ENCODE measurements around the gene UGT1A5. TPM values are rescaled to one million over a fixed set of nuclear protein-coding genes. Genes with fewer than 3 reads are reported as not detected.
A peak's percentile ranks its signal among the peaks of the same experiment; 100 is the strongest.
"Not testable (repeated sequence)": the region's sequence is repeated elsewhere in the genome, so short reads cannot be mapped to it uniquely, and the experiment has no call there.

The UGT1A5 gene
- total and polyA plus RNA-seq, 2 of the 13 experiments (the other 11 are each of a cell fraction or from before 2014, with no cell fraction given), result not detected

- Histone ChIP-seq H3K27me3 (ENCODE audit: control insufficient read depth in 1 of 2, insufficient read depth in 2 of 2, low read length in 2 of 2) (peaks cover 4 to 91% of the 10 kb centered on the region in 2 experiments; a peak in 4 of 5 replicates), H3K9me3 (ENCODE audit: low read length) (peaks cover 30% of the 10 kb centered on the region), H3K4me1 (ENCODE audit: insufficient read depth, low read length) (peaks cover 13% of the 10 kb centered on the region)
- POLR2A ChIA-PET; H3K27ac ChIP-seq (ENCODE audit: extremely low read length, insufficient read depth, low read length); in situ Hi-C loops (cut with HindIII; ENCODE audit: extremely low pct_ligation_motif_present, low pct_unique_long_range_greater_than_20kb); H3K9ac ChIP-seq (ENCODE audit: insufficient read depth, low read depth, low read length); H2AFZ ChIP-seq (ENCODE audit: low read length); H3K4me2 ChIP-seq (ENCODE audit: low read depth, low read length); FAIRE-seq; H3K4me3 ChIP-seq (replicated peaks in 1 of 3; ENCODE audit: insufficient read depth in 1 of 3, low read depth in 2 of 3, low read length in 3 of 3); ATAC-seq; DNase-seq (ENCODE audit: low spot score); BruUV-seq (replicated peaks); H3K36me3 ChIP-seq (replicated peaks in 1 of 2; ENCODE audit: control insufficient read depth in 1 of 2, insufficient read depth in 2 of 2, low read length in 2 of 2); CTCF ChIA-PET (ENCODE audit: low intra/inter-chr PET ratio, low total read pairs); H3K79me2 ChIP-seq (ENCODE audit: insufficient read depth, low read length); intact Hi-C loops (cut with micrococcal nuclease; ENCODE audit: unreplicated experiment); H4K20me1 ChIP-seq (ENCODE audit: insufficient read depth, low read length): not testable (repeated sequence)
- 68% methylated on average over 2 of the region's 2 CpGs for WGBS (ENCODE audit: low lambda C conversion rate)
- TF ChIP-seq ZNF280D (CRISPR knock-in tag; IDR thresholded peaks at IDR 0.05) (0 out of 2 replicates have a peak, but pooled peaks have one; percentile 62), CBX5 (CRISPR knock-in tag; IDR thresholded peaks at IDR 0.05; ENCODE audit: borderline replicate concordance) (0 out of 2 replicates have a peak, but pooled peaks have one; percentile 32)
Measured at GRCh38 chr2:233750689-233751088, 38.0 kb downstream of the UGT1A5 start.

GRCh38 chr2:233751212-233752009 lies 38.7 kb downstream of the UGT1A5 start:
- Histone ChIP-seq H3K4me1 (ENCODE audit: insufficient read depth, low read length) (peaks cover 13% of the 10 kb centered on the region), H3K9me3 (ENCODE audit: low read length) (peaks cover 30% of the 10 kb centered on the region), H3K27me3 (ENCODE audit: control insufficient read depth in 1 of 2, insufficient read depth in 2 of 2, low read length in 2 of 2) (peaks cover 4 to 87% of the 10 kb centered on the region in 2 experiments; a peak in 4 of 5 replicates)
- H3K36me3 ChIP-seq (replicated peaks in 1 of 2; ENCODE audit: control insufficient read depth in 1 of 2, insufficient read depth in 2 of 2, low read length in 2 of 2); in situ Hi-C loops (cut with HindIII; ENCODE audit: extremely low pct_ligation_motif_present, low pct_unique_long_range_greater_than_20kb); intact Hi-C loops (cut with micrococcal nuclease; ENCODE audit: unreplicated experiment); H4K20me1 ChIP-seq (ENCODE audit: insufficient read depth, low read length); BruUV-seq (replicated peaks); CTCF ChIA-PET (ENCODE audit: low intra/inter-chr PET ratio, low total read pairs); H3K4me2 ChIP-seq (ENCODE audit: low read depth, low read length); H3K79me2 ChIP-seq (ENCODE audit: insufficient read depth, low read length); DNase-seq (ENCODE audit: low spot score); FAIRE-seq; H3K9ac ChIP-seq (ENCODE audit: insufficient read depth, low read depth, low read length); POLR2A ChIA-PET; ATAC-seq; H3K4me3 ChIP-seq (replicated peaks in 1 of 3; ENCODE audit: insufficient read depth in 1 of 3, low read depth in 2 of 3, low read length in 3 of 3); H2AFZ ChIP-seq (ENCODE audit: low read length); H3K27ac ChIP-seq (ENCODE audit: extremely low read length, insufficient read depth, low read length): not testable (repeated sequence)
- 61% methylated on average over 2 of the region's 2 CpGs for WGBS (ENCODE audit: low lambda C conversion rate)

All from HepG2 (cell line).